ENCODE data around the gene TGFB2. TPM values are rescaled to one million over a fixed set of nuclear protein-coding genes. Genes with fewer than 3 reads are reported as not detected.

TGFB2 gene
- total and polyA plus RNA-seq, 2 experiments from 2014 or later = 0.31 to 1.4 TPM

DNA sequence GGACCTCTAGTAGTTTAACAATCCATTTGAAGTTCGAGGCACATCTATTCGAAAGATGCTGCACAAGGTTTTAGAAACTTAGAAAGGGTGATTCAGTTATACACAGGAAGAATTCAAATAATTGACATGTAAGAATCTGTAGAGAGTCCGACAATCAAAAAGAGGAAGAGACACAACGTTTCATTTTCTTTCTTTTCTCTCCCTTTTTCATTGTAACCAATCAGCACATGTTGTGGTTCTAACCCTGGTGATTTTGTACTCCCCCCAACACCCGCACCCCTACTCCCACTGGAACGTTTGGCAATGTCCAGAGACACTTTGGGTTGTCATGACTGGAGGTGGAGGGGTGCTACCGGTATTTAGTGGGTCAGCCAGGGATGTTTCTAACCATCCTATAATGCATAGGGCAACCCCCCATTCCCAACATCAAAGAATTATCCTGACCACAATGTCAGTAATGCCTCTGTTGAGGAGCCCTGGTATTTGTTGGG is 4.9 kb downstream of the TGFB2 start (continued):
- TF ChIP-seq, protein P1, sequence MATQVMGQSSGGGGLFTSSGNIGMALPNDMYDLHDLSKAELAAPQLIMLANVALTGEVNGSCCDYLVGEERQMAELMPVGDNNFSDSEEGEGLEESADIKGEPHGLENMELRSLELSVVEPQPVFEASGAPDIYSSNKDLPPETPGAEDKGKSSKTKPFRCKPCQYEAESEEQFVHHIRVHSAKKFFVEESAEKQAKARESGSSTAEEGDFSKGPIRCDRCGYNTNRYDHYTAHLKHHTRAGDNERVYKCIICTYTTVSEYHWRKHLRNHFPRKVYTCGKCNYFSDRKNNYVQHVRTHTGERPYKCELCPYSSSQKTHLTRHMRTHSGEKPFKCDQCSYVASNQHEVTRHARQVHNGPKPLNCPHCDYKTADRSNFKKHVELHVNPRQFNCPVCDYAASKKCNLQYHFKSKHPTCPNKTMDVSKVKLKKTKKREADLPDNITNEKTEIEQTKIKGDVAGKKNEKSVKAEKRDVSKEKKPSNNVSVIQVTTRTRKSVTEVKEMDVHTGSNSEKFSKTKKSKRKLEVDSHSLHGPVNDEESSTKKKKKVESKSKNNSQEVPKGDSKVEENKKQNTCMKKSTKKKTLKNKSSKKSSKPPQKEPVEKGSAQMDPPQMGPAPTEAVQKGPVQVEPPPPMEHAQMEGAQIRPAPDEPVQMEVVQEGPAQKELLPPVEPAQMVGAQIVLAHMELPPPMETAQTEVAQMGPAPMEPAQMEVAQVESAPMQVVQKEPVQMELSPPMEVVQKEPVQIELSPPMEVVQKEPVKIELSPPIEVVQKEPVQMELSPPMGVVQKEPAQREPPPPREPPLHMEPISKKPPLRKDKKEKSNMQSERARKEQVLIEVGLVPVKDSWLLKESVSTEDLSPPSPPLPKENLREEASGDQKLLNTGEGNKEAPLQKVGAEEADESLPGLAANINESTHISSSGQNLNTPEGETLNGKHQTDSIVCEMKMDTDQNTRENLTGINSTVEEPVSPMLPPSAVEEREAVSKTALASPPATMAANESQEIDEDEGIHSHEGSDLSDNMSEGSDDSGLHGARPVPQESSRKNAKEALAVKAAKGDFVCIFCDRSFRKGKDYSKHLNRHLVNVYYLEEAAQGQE (IDR thresholded peaks at IDR 0.05; ENCODE audit: unreplicated experiment) = no peak
- TF ChIP-seq ZNF114 (CRISPR knock-in tag; IDR thresholded peaks at IDR 0.05) (no peak), EZH2phosphoT487 (IDR thresholded peaks at IDR 0.05; ENCODE audit: unreplicated experiment) (no peak), STAT1 (IDR thresholded peaks at IDR 0.05; ENCODE audit: unreplicated experiment) (no peak)
- TF ChIP-seq, protein P2, sequence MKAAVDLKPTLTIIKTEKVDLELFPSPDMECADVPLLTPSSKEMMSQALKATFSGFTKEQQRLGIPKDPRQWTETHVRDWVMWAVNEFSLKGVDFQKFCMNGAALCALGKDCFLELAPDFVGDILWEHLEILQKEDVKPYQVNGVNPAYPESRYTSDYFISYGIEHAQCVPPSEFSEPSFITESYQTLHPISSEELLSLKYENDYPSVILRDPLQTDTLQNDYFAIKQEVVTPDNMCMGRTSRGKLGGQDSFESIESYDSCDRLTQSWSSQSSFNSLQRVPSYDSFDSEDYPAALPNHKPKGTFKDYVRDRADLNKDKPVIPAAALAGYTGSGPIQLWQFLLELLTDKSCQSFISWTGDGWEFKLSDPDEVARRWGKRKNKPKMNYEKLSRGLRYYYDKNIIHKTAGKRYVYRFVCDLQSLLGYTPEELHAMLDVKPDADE (IDR thresholded peaks at IDR 0.05) = no peak

DNA sequence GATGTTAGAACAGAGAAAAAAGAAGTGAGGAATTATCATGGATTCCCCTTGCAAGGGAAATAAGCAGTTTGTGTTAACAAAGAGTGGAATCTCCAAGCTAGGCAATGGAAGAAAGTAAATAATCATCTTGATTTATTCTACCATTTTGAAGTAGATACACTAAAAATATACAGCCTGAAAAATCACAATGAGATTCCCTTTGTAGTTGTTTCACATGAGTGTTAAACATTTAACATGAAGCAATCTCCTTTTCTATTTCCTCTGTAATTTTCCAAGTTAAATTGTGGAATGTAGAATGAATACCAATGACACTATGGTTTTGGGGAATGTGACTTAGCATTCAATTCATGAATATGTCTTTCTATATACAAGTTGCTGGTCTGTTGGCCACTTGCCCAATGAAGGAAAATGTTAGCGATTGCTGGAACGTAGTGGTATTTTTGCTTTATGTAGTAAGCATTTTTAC is 5.7 kb downstream of the TGFB2 start:
- H3K27ac Mint-ChIP-seq = 0 out of 2 replicates have a peak overlapping the region, but pooled peaks have one; percentile 38
- DNase-seq (ENCODE audit: low spot score) (no peak), ATAC-seq (no peak)
- Histone ChIP-seq H3K9me2 (ENCODE audit: insufficient read depth) (no peaks in the 10 kb centered on the region; the same call in 1 of the 2 replicates), H3K27me3 (ENCODE audit: insufficient read depth) (peaks cover 9% of the 10 kb centered on the region), H3K27ac (ENCODE audit: low read depth) (no peak overlapping the region), H2AFZ (no peak overlapping the region), H3K4me2 (peak overlapping the region; percentile 52), H3F3A (replicated peaks; ENCODE audit: low read depth) (peaks cover 4% of the 10 kb centered on the region; the same call in 1 of the 2 replicates), H3K36me3 (ENCODE audit: insufficient read depth) (no peaks in the 10 kb centered on the region), H3K4me3 (no peak overlapping the region), H3K4me1 (ENCODE audit: insufficient read depth) (peaks cover 37% of the 10 kb centered on the region), H4K20me1 (replicated peaks; ENCODE audit: insufficient read depth) (no peaks in the 10 kb centered on the region), H3K79me2 (replicated peaks; ENCODE audit: insufficient read depth) (no peaks in the 10 kb centered on the region)
- no peaks in the 10 kb centered on the region for H3K9me3 Mint-ChIP-seq
- peaks cover 39% of the 10 kb centered on the region for H3K4me1 Mint-ChIP-seq
- no peak overlapping the region for H3K4me3 Mint-ChIP-seq
- H3K36me3 Mint-ChIP-seq (ENCODE audit: low read depth) = peaks cover 3% of the 10 kb centered on the region; the same call in 1 of the 3 replicates
- peaks cover 2% of the 10 kb centered on the region for H3K27me3 Mint-ChIP-seq (ENCODE audit: insufficient read depth, low read depth, poor library complexity)
- TF ChIP-seq, protein P2 (IDR thresholded peaks at IDR 0.05) = no peak
- TF ChIP-seq ZNF114 (CRISPR knock-in tag; IDR thresholded peaks at IDR 0.05) (no peak), JUNB (IDR thresholded peaks at IDR 0.05; ENCODE audit: unreplicated experiment) (no peak), STAT1 (IDR thresholded peaks at IDR 0.05; ENCODE audit: unreplicated experiment) (no peak), POLR2AphosphoS5 (IDR thresholded peaks at IDR 0.05; ENCODE audit: low read depth) (no peak), ZNF331 (CRISPR knock-in tag; IDR thresholded peaks at IDR 0.05; ENCODE audit: low read depth) (no peak)
- TF ChIP-seq, protein P1 (IDR thresholded peaks at IDR 0.05; ENCODE audit: unreplicated experiment) = no peak

Data from GM23338 (cell line).